Spleen (tissue), 11 donors: Measurements from ENCODE around the gene PLEKHN1. TPM values are rescaled to one million over a fixed set of nuclear protein-coding genes. Genes with fewer than 3 reads are reported as not detected.

Experiments used
- DNase-seq: peaks from one replicate; pipeline ENCODE4 v3.0.0-alpha.2; 2020
- H3K27ac ChIP-seq, 8 donors: fragments of 200-600 bp; sonication (generic) in 7 of 8; 1 replicate in 4 of 8; 2 replicates in 4 of 8; pipeline versions ENCODE4 v1.5.0 to v1.8.0; 2016 to 2021; ENCODE audit warnings: inconsistent platforms in 4 of 8, mild to moderate bottlenecking in 4 of 8, moderate library complexity in 1 of 8
- H3K27me3 ChIP-seq, 7 donors: fragments of 200-600 bp; sonication (generic) in 6 of 7; replicated peaks in 1 of 7; 1 replicate in 4 of 7; 2 replicates in 3 of 7; pipeline versions ENCODE4 v1.5.0 to v1.8.0; 2016 to 2021; ENCODE audit warnings: inconsistent platforms in 3 of 7, mild to moderate bottlenecking in 1 of 7
- H3K36me3 ChIP-seq, 6 donors: fragments of 200-600 bp; sonication (generic) in 5 of 6; 1 replicate in 4 of 6; 2 replicates in 2 of 6; pipeline versions ENCODE4 v1.5.0 to v1.8.0; 2016 to 2021; ENCODE audit warnings: inconsistent platforms in 2 of 6
- H3K4me1 ChIP-seq, 6 donors: fragments of 200-600 bp; sonication (generic) in 5 of 6; 1 replicate in 3 of 6; 2 replicates in 3 of 6; pipeline versions ENCODE4 v1.5.0 to v1.8.0; 2016 to 2021; ENCODE audit warnings: inconsistent platforms in 3 of 6
- H3K4me3 ChIP-seq, 8 donors: fragments of 200-600 bp; sonication (generic) in 7 of 8; 1 replicate in 4 of 8; 2 replicates in 4 of 8; pipeline versions ENCODE4 v1.5.0 to v1.8.0; 2016 to 2021; ENCODE audit warnings: inconsistent platforms in 4 of 8, mild to moderate bottlenecking in 4 of 8, moderate library complexity in 2 of 8
- H3K9me3 ChIP-seq, 8 donors: fragments of 200-600 bp; sonication (generic) in 7 of 8; 1 replicate in 4 of 8; 2 replicates in 4 of 8; pipeline versions ENCODE4 v1.5.0 to v1.8.0; 2016 to 2021; ENCODE audit warnings: inconsistent platforms in 4 of 8
- POLR2A ChIP-seq, 3 donors: fragments of 450-650 bp; IDR thresholded peaks; one replicate each; pipeline ENCODE4 v1.5.1; 2017; ENCODE audit warnings: antibody characterized with exemption in 3 of 3, mild to moderate bottlenecking in 1 of 3
- POLR2AphosphoS5 ChIP-seq, 3 donors: sonication (generic); formaldehyde crosslinking; IDR thresholded peaks; one replicate each; pipeline ENCODE4 v1.5.1; 2017; ENCODE audit warnings: antibody characterized with exemption in 3 of 3
- WGBS, 5 donors: extraction: QIAGEN DNeasy Blood & Tissue Kit in 3 of 5; methylation state at CpG; one replicate each; pipeline versions ENCODE4 v1.1.5 to v1.1.7; 2013 to 2018; 5-methylcytosine and 5-hydroxymethylcytosine counted together
- intact Hi-C: fragments of 100-400 bp; cut with DNase I; formaldehyde crosslinking; loops from one replicate; pipeline ENCODE4 v1.15.0; 2023; ENCODE audit warnings: low total_unique reads
- polyA plus RNA-seq, 3 donors: library from polyadenylated mRNA; stranded (reverse); fragments of 200-250 nt; gene quantifications; one replicate each; pipeline ENCODE4 v1.2.1, GENCODE V29; 2013
- total RNA-seq, 7 donors: library from RNA; depleted of rRNA in 3 of 7; stranded (reverse); fragments of >200 nt in 3 of 7; fragmentation: NEBNext Ultra II Directional in 4 of 7; extraction: Animal tissue kit (Norgen Biotek cat#: 25700) in 4 of 7; gene quantifications; one replicate each; pipeline versions ENCODE4 v1.1.0 to v1.2.1, GENCODE V29; 2016 to 2021
- TF ChIP-seq, protein P1 (sequence below), 11 experiments: fragments of 200-600 bp in 7 of 11; fragments of 450-650 bp in 4 of 11; sonication (generic) in 4 of 11; IDR thresholded peaks in 8 of 11; conservative IDR thresholded peaks in 3 of 11; 1 replicate in 7 of 11; 2 replicates in 4 of 11; pipeline versions ENCODE4 v1.4.0 to v1.8.0; 2016 to 2021; ENCODE audit warnings: antibody characterized with exemption in 11 of 11, inconsistent platforms in 4 of 11, mild to moderate bottlenecking in 1 of 11
- donor health status: healthy with polysubstance abuse.
- donor health status: DM: no; HTN: no; CAD: no; lungs with moderate emphysema.
- donor health status: DM: no; HTN: no; CAD: no.
- donor health status: Bipolar disorder and iron deficiency.
- donor health status: healthy.
- donor health status: DM: no; HTN: no; CAD: no.
- donor health status: DM: yes; HTN: yes; CAD: no.

PLEKHN1 gene
- total and polyA plus RNA-seq, 10 donors = 0.17 to 2.2 (median 0.95) TPM

DNA sequence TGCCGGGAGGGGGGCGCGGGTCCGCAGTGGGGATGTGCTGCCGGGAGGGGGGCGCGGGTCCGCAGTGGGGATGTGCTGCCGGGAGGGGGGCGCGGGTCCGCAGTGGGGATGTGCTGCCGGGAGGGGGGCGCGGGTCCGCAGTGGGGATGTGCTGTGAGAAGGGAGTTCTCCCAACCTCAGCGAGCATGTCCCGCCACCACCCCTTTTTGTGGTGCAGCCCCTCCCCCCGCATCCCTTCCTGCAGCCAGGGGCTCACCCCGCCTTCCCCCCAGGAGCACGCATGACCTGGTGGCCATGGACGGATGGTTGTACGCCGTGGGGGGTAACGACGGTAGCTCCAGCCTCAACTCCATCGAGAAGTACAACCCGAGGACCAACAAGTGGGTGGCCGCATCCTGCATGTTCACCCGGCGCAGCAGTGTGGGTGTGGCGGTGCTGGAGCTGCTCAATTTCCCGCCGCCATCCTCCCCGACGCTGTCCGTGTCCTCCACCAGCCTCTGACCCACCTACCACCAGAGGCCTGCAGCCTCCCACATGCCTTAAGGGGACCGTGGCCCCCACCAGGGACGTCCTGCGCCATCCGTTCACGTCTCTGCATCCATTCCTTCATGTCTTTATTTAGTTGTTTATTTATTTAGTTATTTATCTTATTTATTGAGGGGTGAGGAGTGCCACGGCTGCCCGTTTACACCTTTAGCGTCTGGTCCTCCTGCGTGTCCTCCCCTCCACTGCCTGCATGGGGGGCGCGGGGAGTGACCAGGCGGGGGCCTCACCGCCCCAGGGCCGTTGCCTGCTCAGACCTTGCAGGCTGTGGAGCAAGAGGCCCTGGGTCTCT is 1.4 kb upstream of the PLEKHN1 start:
- no peak overlapping the region for H3K27ac ChIP-seq
- WGBS, 5 donors = 88 to 95% (median 93%) methylated on average over 34 to 42 of the region's 51 CpGs
- H3K4me3 ChIP-seq = no peak overlapping the region
- peaks cover 0 to 34% (median 6%) of the 10 kb centered on the region in 6 donors for H3K36me3 ChIP-seq
- TF ChIP-seq, protein P1, sequence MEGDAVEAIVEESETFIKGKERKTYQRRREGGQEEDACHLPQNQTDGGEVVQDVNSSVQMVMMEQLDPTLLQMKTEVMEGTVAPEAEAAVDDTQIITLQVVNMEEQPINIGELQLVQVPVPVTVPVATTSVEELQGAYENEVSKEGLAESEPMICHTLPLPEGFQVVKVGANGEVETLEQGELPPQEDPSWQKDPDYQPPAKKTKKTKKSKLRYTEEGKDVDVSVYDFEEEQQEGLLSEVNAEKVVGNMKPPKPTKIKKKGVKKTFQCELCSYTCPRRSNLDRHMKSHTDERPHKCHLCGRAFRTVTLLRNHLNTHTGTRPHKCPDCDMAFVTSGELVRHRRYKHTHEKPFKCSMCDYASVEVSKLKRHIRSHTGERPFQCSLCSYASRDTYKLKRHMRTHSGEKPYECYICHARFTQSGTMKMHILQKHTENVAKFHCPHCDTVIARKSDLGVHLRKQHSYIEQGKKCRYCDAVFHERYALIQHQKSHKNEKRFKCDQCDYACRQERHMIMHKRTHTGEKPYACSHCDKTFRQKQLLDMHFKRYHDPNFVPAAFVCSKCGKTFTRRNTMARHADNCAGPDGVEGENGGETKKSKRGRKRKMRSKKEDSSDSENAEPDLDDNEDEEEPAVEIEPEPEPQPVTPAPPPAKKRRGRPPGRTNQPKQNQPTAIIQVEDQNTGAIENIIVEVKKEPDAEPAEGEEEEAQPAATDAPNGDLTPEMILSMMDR (IDR thresholded peaks at IDR 0.05 in 8 of 11, conservative IDR thresholded peaks at IDR 0.05 in 3 of 11) = no peak
- TF ChIP-seq POLR2AphosphoS5 (IDR thresholded peaks at IDR 0.05) (peak in 1 of 3 donors; percentile 12), POLR2A (IDR thresholded peaks at IDR 0.05) (no peak)
- peaks cover 14 to 55% (median 30%) of the 10 kb centered on the region in 6 donors for H3K4me1 ChIP-seq
- intact Hi-C loops = no loop called here
- H3K27me3 ChIP-seq = peaks cover 0 to 49% (median 0%) of the 10 kb centered on the region in 7 donors
- DNase-seq = no peak
- no peaks in the 10 kb centered on the region for H3K9me3 ChIP-seq

DNA sequence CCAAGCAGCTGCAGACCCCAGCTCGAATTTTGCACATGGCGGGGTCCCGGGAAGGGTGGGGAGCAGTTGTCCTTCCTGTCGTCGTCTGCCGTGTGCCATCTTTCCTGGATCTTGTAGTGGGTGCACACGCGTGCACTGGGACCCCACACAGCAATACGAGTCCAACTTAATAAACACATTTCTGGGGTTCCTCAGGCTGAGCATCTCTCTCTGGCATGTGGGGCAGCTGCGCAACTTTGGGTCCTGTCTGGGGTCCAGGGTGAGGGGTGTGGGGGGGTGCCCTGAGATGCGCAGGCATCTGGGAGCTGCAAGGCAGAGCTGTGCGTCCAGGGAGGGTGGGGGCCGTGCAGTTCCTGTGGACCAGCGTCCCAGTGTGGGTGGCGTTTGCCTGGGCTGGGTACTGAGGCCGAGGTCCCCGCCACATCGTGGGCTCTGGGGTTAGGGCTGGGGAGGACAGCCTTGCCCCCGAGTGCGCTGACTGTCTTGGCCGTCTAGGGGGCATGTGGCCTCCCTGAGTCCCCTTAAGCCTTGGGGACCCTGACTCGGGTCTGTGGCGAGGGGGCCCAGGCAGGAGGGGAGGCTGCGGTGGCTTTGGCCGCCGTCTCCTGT is 652 bp upstream of the PLEKHN1 start:
- Histone ChIP-seq H3K4me3 (peak overlapping the region in 2 of 8 donors; percentile 60 to 78), H3K27ac (peak overlapping the region in 5 of 8 donors; percentile 75 to 87 (median 84))
- no peak for TF ChIP-seq POLR2AphosphoS5 (IDR thresholded peaks at IDR 0.05)
- TF ChIP-seq, protein P1 (IDR thresholded peaks at IDR 0.05 in 8 of 11, conservative IDR thresholded peaks at IDR 0.05 in 3 of 11) = no peak
- TF ChIP-seq POLR2A (IDR thresholded peaks at IDR 0.05) = no peak

DNA sequence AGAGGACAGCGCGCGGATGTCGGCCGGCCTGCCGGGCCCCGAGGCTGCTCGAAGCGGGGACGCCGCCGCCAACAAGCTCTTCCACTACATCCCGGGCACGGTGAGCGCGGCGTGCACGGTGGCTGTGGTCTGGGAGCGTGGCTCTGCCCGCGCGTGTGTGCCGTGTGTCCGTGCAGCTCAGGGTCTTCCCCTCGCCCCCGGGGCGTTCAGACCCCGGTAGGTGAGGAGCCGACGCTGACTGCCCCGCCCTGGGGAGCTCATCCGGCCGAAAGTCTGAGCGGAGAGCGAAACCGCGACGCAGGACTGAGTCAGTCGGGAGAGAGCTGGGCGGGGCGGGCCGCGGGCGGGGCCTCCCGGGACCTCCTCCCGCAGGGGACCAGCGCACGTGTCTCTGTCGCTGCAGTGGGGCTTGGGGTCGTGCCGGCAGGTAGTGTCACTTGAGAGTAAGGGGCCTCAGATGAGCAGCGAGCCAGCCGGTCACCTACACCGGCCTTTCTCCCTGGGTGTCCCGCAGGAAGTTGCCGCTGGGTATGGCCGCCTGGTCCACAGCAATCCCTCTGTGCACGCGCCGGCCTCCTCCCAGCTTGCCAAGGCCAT is 520 bp downstream of the PLEKHN1 start:
- WGBS, 5 donors = 0 to 2% (median 1%) methylated on average over 11 to 60 of the region's 60 CpGs
- peak; percentile 94 for DNase-seq
- H3K4me1 ChIP-seq = peaks cover 8 to 40% (median 21%) of the 10 kb centered on the region in 6 donors
- H3K9me3 ChIP-seq = no peaks in the 10 kb centered on the region
- intact Hi-C loops = no loop called here
- peaks cover 0 to 31% (median 6%) of the 10 kb centered on the region in 6 donors for H3K36me3 ChIP-seq
- H3K27ac ChIP-seq = peak overlapping the region; percentile 72 to 87 (median 80)
- peak overlapping the region; percentile 56 to 78 (median 64) for H3K4me3 ChIP-seq
- TF ChIP-seq POLR2A (IDR thresholded peaks at IDR 0.05) = no peak
- peak; percentile 67 to 84 (median 79) for TF ChIP-seq POLR2AphosphoS5 (IDR thresholded peaks at IDR 0.05)
- peaks cover 5 to 61% (median 18%) of the 10 kb centered on the region in 7 donors for H3K27me3 ChIP-seq

More for the DNA sequence above, 652 bp upstream of the PLEKHN1 start:
- DNase-seq = no peak
- H3K9me3 ChIP-seq = no peaks in the 10 kb centered on the region
- H3K36me3 ChIP-seq = peaks cover 0 to 34% (median 6%) of the 10 kb centered on the region in 6 donors
- H3K27me3 ChIP-seq = peaks cover 0 to 56% (median 6%) of the 10 kb centered on the region in 7 donors
- H3K4me1 ChIP-seq = peaks cover 14 to 50% (median 29%) of the 10 kb centered on the region in 6 donors
- intact Hi-C loops = no loop called here
- 68 to 80% (median 73%) methylated on average over 17 to 26 of the region's 26 CpGs for WGBS, 5 donors

- WGBS, 5 donors = 66 to 74% (median 74%) methylated on average over 9 to 23 of the region's 23 CpGs
- intact Hi-C loops = no loop called here
- Histone ChIP-seq H3K27ac (no peak overlapping the region), H3K9me3 (no peaks in the 10 kb centered on the region), H3K27me3 (peaks cover 10 to 70% (median 26%) of the 10 kb centered on the region in 7 donors), H3K4me3 (peak overlapping the region in 4 of 8 donors; percentile 57 to 78 (median 62)), H3K4me1 (peaks cover 8 to 31% (median 20%) of the 10 kb centered on the region in 6 donors), H3K36me3 (peaks cover 0 to 22% (median 6%) of the 10 kb centered on the region in 6 donors)
- no peak for TF ChIP-seq POLR2A (IDR thresholded peaks at IDR 0.05)
- TF ChIP-seq, protein P1 (IDR thresholded peaks at IDR 0.05 in 8 of 11, conservative IDR thresholded peaks at IDR 0.05 in 3 of 11) = no peak
- TF ChIP-seq POLR2AphosphoS5 (IDR thresholded peaks at IDR 0.05) = no peak
- no peak for DNase-seq
These were observed 1.4 kb downstream of the PLEKHN1 start for GRCh38 chr1:967466-968343.
